Osteocyte (in vitro differentiated cells): ENCODE measurements around the gene EZR. TPM values are rescaled to one million over a fixed set of nuclear protein-coding genes. Genes with fewer than 3 reads are reported as not detected.

Experiments
- DNase-seq: peaks from one replicate; pipeline ENCODE4 v3.0.0; 2021; ENCODE audit warnings: mixed read lengths; ENCODE audit not compliant: unreplicated experiment; ENCODE audit errors: extremely low spot score
- H3K27ac Mint-ChIP-seq: one replicate; pipeline ENCODE4 v1.8.0; 2021; ENCODE audit warnings: mild to moderate bottlenecking, mixed read lengths; ENCODE audit not compliant: unreplicated experiment
- H3K27me3 Mint-ChIP-seq: one replicate; pipeline ENCODE4 v1.8.0; 2021; ENCODE audit warnings: mixed read lengths; ENCODE audit not compliant: unreplicated experiment
- H3K36me3 Mint-ChIP-seq: one replicate; pipeline ENCODE4 v1.8.0; 2021; ENCODE audit warnings: mixed read lengths; ENCODE audit not compliant: unreplicated experiment
- H3K4me1 Mint-ChIP-seq: one replicate; pipeline ENCODE4 v1.8.0; 2021; ENCODE audit warnings: mixed read lengths; ENCODE audit not compliant: unreplicated experiment
- H3K4me3 Mint-ChIP-seq: one replicate; pipeline ENCODE4 v1.8.0; 2021; ENCODE audit warnings: mild to moderate bottlenecking, moderate library complexity, mixed read lengths; ENCODE audit not compliant: unreplicated experiment
- H3K9me3 Mint-ChIP-seq: one replicate; pipeline ENCODE4 v1.8.0; 2021; ENCODE audit warnings: mixed read lengths; ENCODE audit not compliant: unreplicated experiment
- CTCF ChIP-seq: fragments of 200-600 bp; sonication (generic); IDR thresholded peaks from 2 replicates; pipeline ENCODE4 v1.5.0; 2021; ENCODE audit warnings: antibody characterized with exemption, mild to moderate bottlenecking, moderate library complexity
- total RNA-seq: library from RNA; stranded (reverse); gene quantifications from 2 replicates; pipeline ENCODE4 v1.2.1, GENCODE V29; 2021

Gene EZR
- total RNA-seq, 1 donor from 2014 or later, result 41.1 TPM

GRCh38 chr6:158756977-158757752, 62.0 kb downstream of the EZR start:
- no peak for TF ChIP-seq CTCF
- peaks cover 16% of the 10 kb centered on the region for H3K4me1 Mint-ChIP-seq
- no peak overlapping the region for H3K4me3 Mint-ChIP-seq

GRCh38 chr6:158756126-158756525, 63.0 kb downstream of the EZR start:
- Mint-ChIP-seq H3K4me1 (peaks cover 16% of the 10 kb centered on the region), H3K36me3 (no peaks in the 10 kb centered on the region), H3K27me3 (peaks cover 3% of the 10 kb centered on the region), H3K9me3 (no peaks in the 10 kb centered on the region), H3K4me3 (no peak overlapping the region), H3K27ac (no peak overlapping the region)
- DNase-seq, result no peak
- TF ChIP-seq CTCF, result no peak

More at GRCh38 chr6:158756977-158757752, 62.0 kb downstream of the EZR start:
- no peaks in the 10 kb centered on the region for H3K36me3 Mint-ChIP-seq
- H3K27ac Mint-ChIP-seq, result no peak overlapping the region
- no peak for DNase-seq
- no peaks in the 10 kb centered on the region for H3K9me3 Mint-ChIP-seq
- H3K27me3 Mint-ChIP-seq, result peaks cover 2% of the 10 kb centered on the region

GRCh38 chr6:158755636-158756035, 63.5 kb downstream of the EZR start:
- Mint-ChIP-seq H3K27ac (no peak overlapping the region), H3K4me1 (peaks cover 16% of the 10 kb centered on the region), H3K27me3 (peaks cover 3% of the 10 kb centered on the region), H3K36me3 (no peaks in the 10 kb centered on the region), H3K4me3 (no peak overlapping the region), H3K9me3 (no peaks in the 10 kb centered on the region)
- no peak for DNase-seq
- TF ChIP-seq CTCF, result no peak

GRCh38 chr6:158754738-158755137, 64.4 kb downstream of the EZR start:
- TF ChIP-seq CTCF, result no peak
- H3K27me3 Mint-ChIP-seq, result peaks cover 3% of the 10 kb centered on the region
- no peak for DNase-seq
- no peak overlapping the region for H3K27ac Mint-ChIP-seq
- H3K9me3 Mint-ChIP-seq, result no peaks in the 10 kb centered on the region
- H3K4me1 Mint-ChIP-seq, result peaks cover 14% of the 10 kb centered on the region
- no peaks in the 10 kb centered on the region for H3K36me3 Mint-ChIP-seq
- H3K4me3 Mint-ChIP-seq, result no peak overlapping the region

- TF ChIP-seq CTCF, result no peak
- DNase-seq, result no peak
- Mint-ChIP-seq H3K4me1 (peaks cover 13% of the 10 kb centered on the region), H3K9me3 (no peaks in the 10 kb centered on the region), H3K4me3 (no peak overlapping the region), H3K27me3 (peaks cover 3% of the 10 kb centered on the region), H3K36me3 (no peaks in the 10 kb centered on the region), H3K27ac (no peak overlapping the region)
Measured at GRCh38 chr6:158753811-158754210, 65.4 kb downstream of the EZR start.
